Caco-2 (cell line): Measurements from ENCODE around the gene FNDC8. TPM values are rescaled to one million over a fixed set of nuclear protein-coding genes. Genes with fewer than 3 reads are reported as not detected.
"Not testable (repeated sequence)": the region's sequence is repeated elsewhere in the genome, so short reads cannot be mapped to it uniquely, and the experiment has no call there.

ENCODE experiments used
- BruUV-seq: library from RNA; stranded (reverse); fragments of 400-500 nt; replicated peaks from 2 replicates; lab custom pipeline; 2021; lab: Mats Ljungman, UMichigan
- CTCF ChIA-PET: fragments of 300-600 bp; sonication (Branson Sonifier 250); formaldehyde crosslinking; loops from one replicate; lab custom pipeline; 2022; ENCODE audit warnings: antibody characterized with exemption; lab: Charles Lee
- POLR2A ChIA-PET: fragments of 300-600 bp; sonication (Branson Sonifier 250); formaldehyde crosslinking; loops from one replicate; lab custom pipeline; 2022; ENCODE audit warnings: antibody characterized with exemption; lab: Charles Lee
- DNase-seq, 2 experiments: peaks; one replicate each; pipeline versions ENCODE4 v3.0.0 to v3.0.0-alpha.2; 2020 to 2022
- H3K27me3 ChIP-seq: replicated peaks from 2 replicates; pipeline ENCODE4 v1.6.0; 2011; ENCODE audit warnings: low read length; ENCODE audit not compliant: control insufficient read depth, insufficient read depth
- H3K36me3 ChIP-seq: 2 replicates; pipeline ENCODE4 v1.5.1; 2011; ENCODE audit warnings: low read length; ENCODE audit not compliant: control insufficient read depth, insufficient read depth
- H3K4me1 ChIP-seq: fragments of 250-450 bp; sonication (Bioruptor Pico); 2 replicates; pipeline ENCODE4 v1.5.1; 2020; ENCODE audit warnings: mild to moderate bottlenecking
- H3K4me3 ChIP-seq: 2 replicates; pipeline ENCODE4 v1.5.1; 2011; ENCODE audit warnings: low read depth, mild to moderate bottlenecking, control low read depth, low read length
- H3K9me3 ChIP-seq: fragments of 250-450 bp; sonication (Bioruptor Pico); 2 replicates; pipeline ENCODE4 v1.5.1; 2020; ENCODE audit warnings: mild to moderate bottlenecking, moderate library complexity
- H3K27ac Mint-ChIP-seq: one replicate; pipeline ENCODE4 v1.8.0; 2022; ENCODE audit warnings: mixed read lengths; ENCODE audit not compliant: unreplicated experiment
- H3K27me3 Mint-ChIP-seq: one replicate; pipeline ENCODE4 v1.8.0; 2022; ENCODE audit warnings: mixed read lengths; ENCODE audit not compliant: insufficient read depth, unreplicated experiment
- H3K36me3 Mint-ChIP-seq: one replicate; pipeline ENCODE4 v1.8.0; 2022; ENCODE audit warnings: mild to moderate bottlenecking, mixed read lengths; ENCODE audit not compliant: insufficient read depth, unreplicated experiment
- H3K4me1 Mint-ChIP-seq: one replicate; pipeline ENCODE4 v1.8.0; 2022; ENCODE audit warnings: low read depth, mixed read lengths; ENCODE audit not compliant: unreplicated experiment
- H3K4me3 Mint-ChIP-seq: one replicate; pipeline ENCODE4 v1.8.0; 2022; ENCODE audit warnings: mild to moderate bottlenecking, moderate library complexity, mixed read lengths; ENCODE audit not compliant: unreplicated experiment
- H3K9me3 Mint-ChIP-seq: one replicate; pipeline ENCODE4 v1.8.0; 2022; ENCODE audit warnings: mixed read lengths; ENCODE audit not compliant: unreplicated experiment
- intact Hi-C: fragments of 100-400 bp; cut with micrococcal nuclease; formaldehyde crosslinking; loops from one replicate; pipeline ENCODE4 v1.10.0; 2022; ENCODE audit not compliant: unreplicated experiment
- total RNA-seq: library from RNA; stranded (reverse); gene quantifications from 2 replicates; pipeline ENCODE4 v1.2.3, GENCODE V29; 2022
- TF ChIP-seq, protein P1 (sequence below), 2 experiments: fragments of 200-600 bp in 1 of 2; IDR thresholded peaks; 1 replicate in 1 of 2; 2 replicates in 1 of 2; pipeline versions ENCODE4 v1.5.1 to v1.8.0; 2011 to 2022; ENCODE audit warnings: antibody characterized with exemption in 1 of 2, control low read depth in 1 of 2, inconsistent platforms in 1 of 2, low read depth in 1 of 2, low read length in 1 of 2, mild to moderate bottlenecking in 1 of 2, moderate library complexity in 1 of 2; ENCODE audit not compliant: insufficient read depth in 1 of 2, severe bottlenecking in 1 of 2, unreplicated experiment in 1 of 2

FNDC8 gene
- total RNA-seq, 1 experiment from 2014 or later = not detected

DNA sequence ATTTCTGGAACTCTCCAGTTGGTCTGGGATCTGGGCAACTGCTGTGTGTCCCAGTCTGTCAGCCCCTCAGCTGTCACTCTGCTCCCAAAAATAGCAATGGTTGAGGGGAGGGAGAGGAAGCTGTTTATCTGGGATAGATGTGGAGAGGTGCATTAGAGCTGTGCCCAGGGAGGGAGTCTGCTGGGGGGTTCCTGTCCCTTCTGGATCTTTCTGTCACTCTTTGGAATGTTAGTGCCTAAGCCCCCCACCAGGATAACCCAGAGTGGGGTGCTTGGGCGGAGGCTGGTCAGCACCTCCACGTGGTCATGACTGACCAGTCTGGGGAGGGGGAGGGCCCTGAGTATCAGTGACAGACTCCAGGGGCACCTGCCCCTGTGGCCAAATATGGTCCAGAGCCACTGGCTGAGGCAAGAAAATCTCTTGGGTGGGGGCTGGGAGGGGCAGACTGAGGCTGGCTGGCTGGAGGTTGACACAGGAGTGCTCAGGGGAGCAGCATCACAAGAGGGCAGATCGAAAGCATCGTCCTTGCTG, 26.0 kb downstream of the FNDC8 start, which contains the start of gene UNC45B:
Gene UNC45B, plus strand, starts transcription at position 443 of the 531 bp plus-strand sequence. CDS start 447 bp downstream, outside the sequence.
- Histone ChIP-seq H3K4me1 (no peaks in the 10 kb centered on the region), H3K4me3 (no peak within 1 kb of the TSS), H3K27me3 (no peaks in the 10 kb centered on the region), H3K9me3 (no peaks in the 10 kb centered on the region), H3K36me3 (no peaks in the 10 kb centered on the region)
- no peak within 1 kb of the TSS for H3K4me3 Mint-ChIP-seq
- H3K27ac Mint-ChIP-seq = no peak within 1 kb of the TSS
- intact Hi-C loops = no loop called here
- BruUV-seq = no TSS peak
- DNase-seq = no peak
- H3K36me3 Mint-ChIP-seq = no peaks in the 10 kb centered on the region
- POLR2A ChIA-PET = no interaction called here
- TF ChIP-seq, protein P1, sequence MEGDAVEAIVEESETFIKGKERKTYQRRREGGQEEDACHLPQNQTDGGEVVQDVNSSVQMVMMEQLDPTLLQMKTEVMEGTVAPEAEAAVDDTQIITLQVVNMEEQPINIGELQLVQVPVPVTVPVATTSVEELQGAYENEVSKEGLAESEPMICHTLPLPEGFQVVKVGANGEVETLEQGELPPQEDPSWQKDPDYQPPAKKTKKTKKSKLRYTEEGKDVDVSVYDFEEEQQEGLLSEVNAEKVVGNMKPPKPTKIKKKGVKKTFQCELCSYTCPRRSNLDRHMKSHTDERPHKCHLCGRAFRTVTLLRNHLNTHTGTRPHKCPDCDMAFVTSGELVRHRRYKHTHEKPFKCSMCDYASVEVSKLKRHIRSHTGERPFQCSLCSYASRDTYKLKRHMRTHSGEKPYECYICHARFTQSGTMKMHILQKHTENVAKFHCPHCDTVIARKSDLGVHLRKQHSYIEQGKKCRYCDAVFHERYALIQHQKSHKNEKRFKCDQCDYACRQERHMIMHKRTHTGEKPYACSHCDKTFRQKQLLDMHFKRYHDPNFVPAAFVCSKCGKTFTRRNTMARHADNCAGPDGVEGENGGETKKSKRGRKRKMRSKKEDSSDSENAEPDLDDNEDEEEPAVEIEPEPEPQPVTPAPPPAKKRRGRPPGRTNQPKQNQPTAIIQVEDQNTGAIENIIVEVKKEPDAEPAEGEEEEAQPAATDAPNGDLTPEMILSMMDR (IDR thresholded peaks at IDR 0.05; ENCODE audit: insufficient read depth in 1 of 2, low read depth in 1 of 2, low read length in 1 of 2, severe bottlenecking in 1 of 2, unreplicated experiment in 1 of 2) = no peak
- H3K27me3 Mint-ChIP-seq = peaks cover 3% of the 10 kb centered on the region
- CTCF ChIA-PET = no interaction called here
- no peaks in the 10 kb centered on the region for H3K4me1 Mint-ChIP-seq
- no peaks in the 10 kb centered on the region for H3K9me3 Mint-ChIP-seq

DNA sequence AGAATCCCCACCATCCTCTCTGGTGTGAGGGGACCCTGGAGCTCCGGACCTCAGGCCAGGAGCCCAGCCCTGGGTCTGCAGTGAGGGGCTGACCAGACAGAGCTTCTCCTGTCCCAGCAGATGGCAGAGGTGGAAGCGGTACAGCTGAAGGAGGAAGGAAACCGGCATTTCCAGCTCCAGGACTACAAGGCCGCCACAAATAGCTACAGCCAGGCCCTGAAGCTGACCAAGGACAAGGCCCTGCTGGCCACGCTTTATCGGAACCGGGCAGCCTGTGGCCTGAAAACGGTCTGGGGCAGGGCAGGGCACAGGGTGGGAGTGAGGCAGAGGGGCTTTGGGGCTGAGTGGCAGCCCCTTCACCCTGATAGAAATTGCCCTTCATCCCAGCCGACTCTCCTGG, 26.7 kb downstream of the FNDC8 start:
- peaks cover 5% of the 10 kb centered on the region for H3K4me1 Mint-ChIP-seq
- ChIA-PET POLR2A (no interaction called here), CTCF (no interaction called here)
- no peaks in the 10 kb centered on the region for H3K9me3 Mint-ChIP-seq
- H3K4me3 Mint-ChIP-seq = no peak overlapping the region
- Histone ChIP-seq H3K36me3 (no peaks in the 10 kb centered on the region), H3K27me3 (no peaks in the 10 kb centered on the region), H3K9me3 (no peaks in the 10 kb centered on the region), H3K4me3 (no peak overlapping the region), H3K4me1 (no peaks in the 10 kb centered on the region)
- H3K27ac Mint-ChIP-seq = no peak overlapping the region
- no peaks in the 10 kb centered on the region for H3K36me3 Mint-ChIP-seq
- TF ChIP-seq, protein P1 (IDR thresholded peaks at IDR 0.05; ENCODE audit: insufficient read depth in 1 of 2, low read depth in 1 of 2, low read length in 1 of 2, severe bottlenecking in 1 of 2, unreplicated experiment in 1 of 2) = no peak
- intact Hi-C loops = no loop called here
- peaks cover 5% of the 10 kb centered on the region for H3K27me3 Mint-ChIP-seq
- no TSS peak for BruUV-seq
- no peak for DNase-seq

DNA sequence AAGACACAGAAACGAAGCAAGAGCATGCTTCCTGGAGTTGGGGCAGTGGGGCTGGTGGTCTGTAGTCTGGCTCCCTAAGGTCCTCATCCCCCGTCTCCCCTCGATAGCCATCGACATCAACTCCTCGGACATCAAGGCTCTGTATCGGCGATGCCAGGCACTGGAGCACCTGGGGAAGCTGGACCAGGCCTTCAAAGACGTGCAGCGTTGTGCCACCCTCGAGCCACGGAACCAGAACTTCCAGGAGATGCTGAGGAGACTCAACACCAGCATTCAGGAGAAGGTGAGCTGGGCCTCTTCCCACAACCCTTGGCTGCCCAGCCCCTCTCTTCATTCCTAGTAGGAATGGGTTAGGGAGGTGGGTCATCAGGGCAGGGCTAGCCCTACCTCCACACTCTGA, 28.5 kb downstream of the FNDC8 start:
- CTCF ChIA-PET = no interaction called here

DNA sequence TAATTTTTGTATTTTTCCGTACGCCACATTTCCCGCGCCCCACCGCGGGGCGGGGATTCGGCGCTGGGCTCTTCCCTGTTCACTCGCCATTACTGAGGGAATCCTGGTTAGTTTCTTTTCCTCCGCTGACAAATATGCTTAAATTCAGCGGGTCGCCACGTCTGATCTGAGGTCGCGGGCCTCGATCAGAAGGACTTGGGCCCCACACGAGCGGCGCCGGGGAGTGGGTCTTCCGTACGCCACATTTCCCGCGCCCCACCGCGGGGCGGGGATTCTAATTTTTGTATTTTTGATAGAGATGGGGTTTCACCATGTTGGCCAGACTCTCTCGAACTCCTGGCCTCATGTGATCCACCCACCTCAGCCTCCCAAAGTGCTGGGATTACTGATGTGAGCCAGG, 29.7 kb downstream of the FNDC8 start:
- H3K36me3 ChIP-seq, H3K36me3 Mint-ChIP-seq, H3K4me3 ChIP-seq, H3K4me1 Mint-ChIP-seq, H3K4me3 Mint-ChIP-seq, H3K9me3 ChIP-seq, POLR2A ChIA-PET, H3K27me3 ChIP-seq, H3K27me3 Mint-ChIP-seq, CTCF ChIA-PET, H3K27ac Mint-ChIP-seq, H3K4me1 ChIP-seq, intact Hi-C loops, BruUV-seq, DNase-seq, H3K9me3 Mint-ChIP-seq: not testable (repeated sequence)

More for the DNA sequence above, 28.5 kb downstream of the FNDC8 start:
- no peak overlapping the region for H3K27ac Mint-ChIP-seq
- peaks cover 2% of the 10 kb centered on the region for H3K27me3 Mint-ChIP-seq
- no TSS peak for BruUV-seq
- Histone ChIP-seq H3K9me3 (no peaks in the 10 kb centered on the region), H3K4me3 (no peak overlapping the region), H3K27me3 (no peaks in the 10 kb centered on the region), H3K36me3 (no peaks in the 10 kb centered on the region), H3K4me1 (no peaks in the 10 kb centered on the region)
- no peaks in the 10 kb centered on the region for H3K9me3 Mint-ChIP-seq
- TF ChIP-seq, protein P1 (IDR thresholded peaks at IDR 0.05; ENCODE audit: insufficient read depth in 1 of 2, low read depth in 1 of 2, low read length in 1 of 2, severe bottlenecking in 1 of 2, unreplicated experiment in 1 of 2) = no peak
- intact Hi-C loops = no loop called here
- no peak for DNase-seq
- H3K4me3 Mint-ChIP-seq = no peak overlapping the region
- H3K4me1 Mint-ChIP-seq = peaks cover 5% of the 10 kb centered on the region
- POLR2A ChIA-PET = no interaction called here
- no peaks in the 10 kb centered on the region for H3K36me3 Mint-ChIP-seq
